Stomach (tissue), 4 donors: ENCODE measurements around the gene PEAK1.

Source experiments
- EP300 ChIP-seq: sonication (generic); formaldehyde crosslinking; IDR thresholded peaks from one replicate; pipeline ENCODE4 v1.6.1; 2017; ENCODE audit warnings: antibody characterized with exemption
- POLR2A ChIP-seq, 4 donors: fragments of 450-650 bp; IDR thresholded peaks; one replicate each; pipeline ENCODE4 v1.6.1; 2016; ENCODE audit warnings: antibody characterized with exemption in 4 of 4, control low read depth in 2 of 4, mild to moderate bottlenecking in 1 of 4, moderate library complexity in 1 of 4
- POLR2AphosphoS5 ChIP-seq, 3 donors: sonication (generic); formaldehyde crosslinking; IDR thresholded peaks; one replicate each; pipeline ENCODE4 v1.6.1; 2016; ENCODE audit warnings: antibody characterized with exemption in 3 of 3
- TF ChIP-seq, protein P1 (sequence below), 7 experiments: fragments of 450-650 bp in 4 of 7; fragments of 200-600 bp in 3 of 7; sonication (generic) in 3 of 7; IDR thresholded peaks; one replicate each; pipeline ENCODE4 v1.5.1; 2016 to 2019; ENCODE audit warnings: antibody characterized with exemption in 7 of 7, control low read depth in 2 of 7, mild to moderate bottlenecking in 1 of 7

DNA sequence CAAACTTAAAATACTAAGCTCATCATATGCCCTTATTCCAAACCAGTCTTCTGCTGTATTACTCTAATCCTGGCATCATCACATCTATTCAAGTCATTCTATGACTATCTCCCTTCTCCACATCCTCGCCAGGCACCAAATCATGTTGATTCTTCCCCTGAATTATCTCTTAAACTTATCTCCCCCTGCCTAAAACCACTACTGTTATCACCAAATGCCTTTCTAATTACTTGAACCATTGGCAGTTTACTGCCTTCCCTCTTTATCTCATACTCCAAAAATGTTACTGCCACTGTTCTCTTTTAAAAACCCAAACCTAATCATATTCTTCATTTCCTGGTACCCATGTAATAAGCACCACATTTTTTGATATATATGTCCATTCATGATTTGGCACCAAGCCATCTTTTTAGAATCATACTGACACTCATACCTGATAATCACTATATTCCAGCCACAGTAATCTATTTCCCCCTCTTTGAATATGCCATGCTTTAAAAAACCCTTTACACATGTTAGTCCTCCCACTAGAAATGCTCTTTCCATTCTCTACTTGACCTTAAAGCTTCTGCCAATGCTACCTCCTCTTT is 126.8 kb downstream of the PEAK1 start:
- no peak for TF ChIP-seq EP300
- TF ChIP-seq, protein P1, sequence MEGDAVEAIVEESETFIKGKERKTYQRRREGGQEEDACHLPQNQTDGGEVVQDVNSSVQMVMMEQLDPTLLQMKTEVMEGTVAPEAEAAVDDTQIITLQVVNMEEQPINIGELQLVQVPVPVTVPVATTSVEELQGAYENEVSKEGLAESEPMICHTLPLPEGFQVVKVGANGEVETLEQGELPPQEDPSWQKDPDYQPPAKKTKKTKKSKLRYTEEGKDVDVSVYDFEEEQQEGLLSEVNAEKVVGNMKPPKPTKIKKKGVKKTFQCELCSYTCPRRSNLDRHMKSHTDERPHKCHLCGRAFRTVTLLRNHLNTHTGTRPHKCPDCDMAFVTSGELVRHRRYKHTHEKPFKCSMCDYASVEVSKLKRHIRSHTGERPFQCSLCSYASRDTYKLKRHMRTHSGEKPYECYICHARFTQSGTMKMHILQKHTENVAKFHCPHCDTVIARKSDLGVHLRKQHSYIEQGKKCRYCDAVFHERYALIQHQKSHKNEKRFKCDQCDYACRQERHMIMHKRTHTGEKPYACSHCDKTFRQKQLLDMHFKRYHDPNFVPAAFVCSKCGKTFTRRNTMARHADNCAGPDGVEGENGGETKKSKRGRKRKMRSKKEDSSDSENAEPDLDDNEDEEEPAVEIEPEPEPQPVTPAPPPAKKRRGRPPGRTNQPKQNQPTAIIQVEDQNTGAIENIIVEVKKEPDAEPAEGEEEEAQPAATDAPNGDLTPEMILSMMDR (IDR thresholded peaks at IDR 0.05), result no peak
- TF ChIP-seq POLR2A (IDR thresholded peaks at IDR 0.05), result no peak
- no peak for TF ChIP-seq POLR2AphosphoS5 (IDR thresholded peaks at IDR 0.05)
